Erythroblast (primary cell): Measurements from ENCODE around the gene TMEM269.

ENCODE experiments used
- GATA1 ChIP-seq: IDR thresholded peaks from 2 replicates; pipeline ENCODE4 v1.6.1; 2011; ENCODE audit warnings: low read depth, mild to moderate bottlenecking, control low read depth, low read length, moderate library complexity
- POLR2A ChIP-seq: IDR thresholded peaks from 2 replicates; pipeline ENCODE4 v1.6.1; 2011; ENCODE audit warnings: mild to moderate bottlenecking, low read length

DNA sequence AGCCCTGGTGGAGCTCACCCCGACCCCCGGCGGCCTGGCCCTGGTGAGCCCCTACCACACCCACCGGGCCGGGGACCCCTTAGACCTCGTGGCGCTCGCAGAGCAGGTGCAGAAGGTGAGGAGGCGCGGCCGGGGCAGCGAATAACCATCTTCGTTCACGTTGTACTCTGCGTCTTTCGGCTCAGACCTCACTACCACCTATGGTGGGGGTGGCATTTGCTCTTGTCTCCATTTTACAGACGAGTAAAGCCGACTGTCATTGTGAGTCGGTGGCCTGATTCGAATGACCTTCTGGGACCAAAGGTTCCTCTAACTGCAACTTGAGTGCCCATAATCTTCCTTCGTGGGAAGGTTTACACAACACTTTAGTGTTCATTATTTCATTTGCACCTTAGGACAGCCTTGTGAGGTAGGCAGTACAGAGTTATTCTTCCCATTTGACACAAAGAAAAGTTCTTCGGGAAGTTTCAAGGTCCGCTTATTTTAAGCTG lies 17.2 kb upstream of the TMEM269 start:
- TF ChIP-seq POLR2A (no peak), GATA1 (no peak)
